Measurements from ENCODE around the gene LANCL1.
"Not testable (repeated sequence)": the region's sequence is repeated elsewhere in the genome, so short reads cannot be mapped to it uniquely, and the experiment has no call there.

The LANCL1 gene

DNA sequence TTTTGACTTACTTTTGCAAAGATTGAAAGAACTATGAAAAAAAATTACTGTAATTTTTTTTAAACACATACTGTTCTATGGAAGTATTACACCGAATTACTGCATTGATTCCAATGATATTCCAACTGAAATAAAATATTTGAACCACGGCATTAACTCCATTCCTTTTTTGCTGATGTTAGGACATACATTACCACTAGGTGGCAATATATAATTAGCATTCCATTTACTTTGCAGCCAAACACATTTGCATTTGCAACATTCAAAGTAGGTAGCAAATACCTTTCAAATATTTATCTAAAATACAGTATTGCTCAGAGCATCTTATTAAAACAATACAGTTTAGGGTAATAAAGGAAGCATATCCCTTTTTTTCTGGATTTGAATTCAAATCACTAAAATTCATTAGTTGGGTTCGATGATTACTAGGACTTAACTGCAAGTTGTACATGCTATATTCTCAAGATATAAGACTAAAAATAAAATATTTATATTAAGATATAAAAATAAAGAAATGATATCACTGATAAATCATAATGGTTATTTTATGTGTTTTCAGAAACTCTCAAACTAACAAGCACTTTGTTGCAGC, 31.3 kb downstream of the LANCL1 start:
- peaks cover 17% of the 10 kb centered on the region for H3K4me1 Mint-ChIP-seq (ENCODE audit: low read depth)
- H3K27me3 Mint-ChIP-seq (ENCODE audit: low read depth) = no peaks in the 10 kb centered on the region
- no peak overlapping the region for H3K27ac Mint-ChIP-seq
- peaks cover 46% of the 10 kb centered on the region for H3K36me3 Mint-ChIP-seq (ENCODE audit: low read depth)
- no peak overlapping the region for H3K4me3 Mint-ChIP-seq
- peaks cover 30% of the 10 kb centered on the region for H3K9me3 Mint-ChIP-seq
- DNase-seq (ENCODE audit: low spot score) = no peak

DNA sequence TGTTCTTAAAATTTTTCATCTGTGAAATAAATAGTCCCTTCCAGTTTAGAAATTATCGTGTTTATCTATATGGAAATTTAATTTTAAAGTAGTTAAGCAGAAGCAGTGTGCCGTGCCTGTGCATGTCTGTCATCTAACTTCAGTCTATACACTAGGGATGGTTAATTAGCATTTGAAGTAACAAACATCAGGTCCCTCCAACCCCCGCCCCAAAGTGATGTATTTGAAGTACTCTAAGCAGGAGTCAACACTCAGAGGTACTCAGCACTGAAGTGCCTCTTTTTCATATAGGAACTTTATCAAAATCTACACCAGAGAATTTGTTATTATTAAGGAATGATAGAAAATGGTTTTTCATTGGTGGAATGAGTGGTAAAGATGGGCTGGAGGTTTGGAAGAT, 33.0 kb downstream of the LANCL1 start:
- no peaks in the 10 kb centered on the region for H3K27me3 Mint-ChIP-seq (ENCODE audit: low read depth)
- peaks cover 38% of the 10 kb centered on the region for H3K36me3 Mint-ChIP-seq (ENCODE audit: low read depth)
- no peak overlapping the region for H3K4me3 Mint-ChIP-seq
- H3K27ac Mint-ChIP-seq = no peak overlapping the region
- H3K9me3 Mint-ChIP-seq = peaks cover 18% of the 10 kb centered on the region
- H3K4me1 Mint-ChIP-seq (ENCODE audit: low read depth) = peaks cover 17% of the 10 kb centered on the region
- no peak for DNase-seq (ENCODE audit: low spot score)

DNA sequence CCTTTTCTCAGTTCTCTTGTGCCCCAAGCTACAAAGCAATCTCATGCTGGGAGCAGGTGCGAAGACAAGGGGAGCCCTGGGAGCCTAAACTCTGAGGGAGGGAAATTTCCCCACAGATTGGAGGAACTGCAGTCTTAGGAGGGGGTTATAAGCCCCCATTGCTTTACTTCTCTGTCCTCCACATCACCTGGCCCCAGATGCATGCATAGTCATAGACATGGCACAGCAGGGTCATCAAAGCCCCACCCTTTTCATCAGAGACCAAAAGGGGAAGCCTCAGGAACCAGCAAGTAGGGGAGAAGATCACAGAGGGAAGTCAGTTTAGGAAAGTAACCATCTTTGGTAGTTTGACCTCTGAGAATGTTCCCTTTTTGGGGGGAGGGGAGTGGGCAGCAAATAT, 33.7 kb downstream of the LANCL1 start:
- Mint-ChIP-seq H3K27me3 (ENCODE audit: low read depth) (no peaks in the 10 kb centered on the region), H3K4me3 (no peak overlapping the region), H3K9me3 (peaks cover 12% of the 10 kb centered on the region), H3K36me3 (ENCODE audit: low read depth) (peaks cover 33% of the 10 kb centered on the region), H3K4me1 (ENCODE audit: low read depth) (peaks cover 17% of the 10 kb centered on the region), H3K27ac (no peak overlapping the region)
- no peak for DNase-seq (ENCODE audit: low spot score)

DNA sequence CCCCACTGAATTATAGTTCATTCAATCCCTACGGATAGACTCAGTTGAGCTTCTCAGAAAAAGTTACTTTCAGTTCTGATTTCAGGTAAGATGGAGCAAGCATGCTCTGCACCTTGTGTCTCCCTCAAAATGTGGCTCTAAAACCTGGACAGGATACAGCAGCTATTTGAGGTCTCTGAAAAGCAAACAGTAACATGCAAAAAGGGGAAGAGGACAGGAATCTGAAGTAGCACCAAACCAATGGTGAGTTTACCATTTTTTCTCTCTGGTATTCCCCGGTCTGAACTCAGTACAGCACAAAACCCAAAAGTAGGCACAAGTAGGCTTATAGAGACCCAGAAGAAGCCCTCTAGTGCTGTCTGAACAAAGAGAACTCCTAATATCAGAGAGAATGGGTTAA, 34.1 kb downstream of the LANCL1 start:
- no peak overlapping the region for H3K27ac Mint-ChIP-seq
- DNase-seq (ENCODE audit: low spot score) = no peak
- H3K4me3 Mint-ChIP-seq = no peak overlapping the region
- H3K4me1 Mint-ChIP-seq (ENCODE audit: low read depth) = peaks cover 17% of the 10 kb centered on the region
- H3K36me3 Mint-ChIP-seq (ENCODE audit: low read depth) = peaks cover 30% of the 10 kb centered on the region
- peaks cover 8% of the 10 kb centered on the region for H3K9me3 Mint-ChIP-seq
- H3K27me3 Mint-ChIP-seq (ENCODE audit: low read depth) = no peaks in the 10 kb centered on the region

DNA sequence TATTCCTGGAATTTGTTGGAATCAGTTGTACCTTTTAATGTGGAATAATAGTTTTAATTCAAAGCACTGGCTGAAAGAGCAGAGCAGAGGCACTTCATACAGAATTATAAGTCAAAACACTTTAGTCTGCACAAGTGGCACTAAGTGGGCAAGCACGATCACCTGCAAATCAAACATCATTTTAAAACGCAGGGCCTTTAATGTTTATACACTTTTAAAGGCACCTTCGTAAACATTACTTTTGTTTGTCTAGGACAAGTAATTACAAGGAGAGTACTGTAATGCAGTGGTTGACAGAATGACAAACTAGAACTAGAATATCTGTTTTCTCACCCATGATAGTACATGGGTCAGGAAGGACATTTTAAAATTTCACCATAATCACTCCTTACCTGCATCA, 36.4 kb downstream of the LANCL1 start:
- Mint-ChIP-seq H3K36me3 (ENCODE audit: low read depth) (peaks cover 27% of the 10 kb centered on the region), H3K4me3 (no peak overlapping the region), H3K9me3 (no peaks in the 10 kb centered on the region), H3K27ac (no peak overlapping the region), H3K27me3 (ENCODE audit: low read depth) (no peaks in the 10 kb centered on the region), H3K4me1 (ENCODE audit: low read depth) (peaks cover 17% of the 10 kb centered on the region)
- DNase-seq (ENCODE audit: low spot score) = no peak

DNA sequence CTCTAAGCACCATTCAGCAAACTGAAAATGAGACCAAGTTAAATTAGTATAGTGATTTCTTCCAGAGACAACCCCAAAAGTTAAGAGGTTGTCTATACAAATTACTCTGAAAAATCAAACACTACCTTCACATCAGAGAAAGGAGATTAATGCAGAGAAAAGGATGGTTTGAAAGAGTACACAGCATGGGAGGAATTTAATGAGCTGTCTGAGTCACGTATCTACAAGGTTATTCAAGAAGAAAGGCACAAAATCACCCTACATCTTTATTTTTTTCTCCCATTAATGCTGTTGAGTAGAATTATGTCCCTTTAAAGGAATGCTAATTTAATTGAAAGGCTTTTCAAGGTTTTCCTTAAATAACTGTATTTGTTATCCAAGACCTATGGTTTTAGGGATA, 41.1 kb downstream of the LANCL1 start:
- no peak overlapping the region for H3K4me3 Mint-ChIP-seq
- no peak overlapping the region for H3K27ac Mint-ChIP-seq
- no peak for DNase-seq (ENCODE audit: low spot score)
- H3K4me1 Mint-ChIP-seq (ENCODE audit: low read depth) = peaks cover 11% of the 10 kb centered on the region
- H3K27me3 Mint-ChIP-seq (ENCODE audit: low read depth) = no peaks in the 10 kb centered on the region
- H3K36me3 Mint-ChIP-seq (ENCODE audit: low read depth) = peaks cover 51% of the 10 kb centered on the region
- H3K9me3 Mint-ChIP-seq = no peaks in the 10 kb centered on the region

DNA sequence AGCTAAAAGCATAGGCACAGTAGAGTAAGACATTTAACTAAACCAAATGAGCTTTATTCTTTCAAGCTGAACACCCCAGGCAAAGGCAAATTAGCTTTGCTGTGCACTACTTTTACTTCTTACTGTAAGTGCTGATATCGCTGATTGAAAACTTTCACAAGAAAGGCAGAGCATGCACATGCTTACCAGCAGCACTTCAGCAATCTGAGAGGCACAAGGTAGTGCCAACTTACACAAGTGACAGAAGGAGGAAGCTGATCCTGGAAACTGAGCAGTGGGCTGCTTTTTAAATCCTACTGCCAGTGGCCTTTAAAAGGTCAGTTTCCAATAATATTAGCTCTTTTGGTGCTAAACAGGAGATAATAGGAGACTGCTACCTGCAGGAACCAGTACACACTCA, 43.9 kb downstream of the LANCL1 start:
- peaks cover 44% of the 10 kb centered on the region for H3K36me3 Mint-ChIP-seq (ENCODE audit: low read depth)
- no peaks in the 10 kb centered on the region for H3K27me3 Mint-ChIP-seq (ENCODE audit: low read depth)
- H3K4me1 Mint-ChIP-seq (ENCODE audit: low read depth) = peaks cover 11% of the 10 kb centered on the region
- no peak for DNase-seq (ENCODE audit: low spot score)
- H3K9me3 Mint-ChIP-seq = peaks cover 1% of the 10 kb centered on the region
- H3K4me3 Mint-ChIP-seq = no peak overlapping the region
- H3K27ac Mint-ChIP-seq = no peak overlapping the region

DNA sequence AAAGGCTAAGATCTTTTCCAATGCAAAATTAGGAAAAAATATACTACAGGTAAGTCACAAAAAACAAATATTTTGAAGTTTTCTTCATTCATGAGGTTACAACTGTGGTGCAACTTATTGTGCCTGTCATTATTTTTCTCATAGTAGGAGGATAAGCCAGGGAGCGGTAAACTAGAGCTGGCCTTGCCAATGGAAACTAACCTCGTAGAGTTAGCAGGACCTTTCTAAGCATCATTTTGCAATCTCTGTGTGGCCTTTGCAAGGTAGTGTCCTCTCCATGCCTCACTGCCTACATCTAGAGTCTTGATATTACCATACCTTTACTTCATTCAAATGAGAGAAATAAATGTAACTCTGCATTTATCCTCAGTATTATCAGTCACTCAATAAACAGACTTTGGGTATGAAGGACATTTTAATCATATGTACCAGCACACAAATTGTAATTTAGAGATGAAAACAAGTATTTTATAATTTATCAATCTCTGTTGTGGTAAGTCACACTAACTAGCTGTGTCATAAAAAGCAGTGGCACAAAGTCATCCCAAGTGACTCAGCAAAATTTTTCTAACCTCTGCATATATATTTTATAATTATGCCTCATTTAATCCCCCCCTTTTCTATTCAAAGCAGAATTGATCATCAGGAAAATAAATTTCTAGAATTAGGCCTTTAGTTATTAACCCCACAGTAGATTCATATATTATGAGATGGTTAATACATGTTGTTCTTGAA, 47.0 kb downstream of the LANCL1 start:
- DNase-seq (ENCODE audit: low spot score) = no peak
- Mint-ChIP-seq H3K9me3 (peaks cover 30% of the 10 kb centered on the region), H3K4me3 (no peak overlapping the region)

DNA sequence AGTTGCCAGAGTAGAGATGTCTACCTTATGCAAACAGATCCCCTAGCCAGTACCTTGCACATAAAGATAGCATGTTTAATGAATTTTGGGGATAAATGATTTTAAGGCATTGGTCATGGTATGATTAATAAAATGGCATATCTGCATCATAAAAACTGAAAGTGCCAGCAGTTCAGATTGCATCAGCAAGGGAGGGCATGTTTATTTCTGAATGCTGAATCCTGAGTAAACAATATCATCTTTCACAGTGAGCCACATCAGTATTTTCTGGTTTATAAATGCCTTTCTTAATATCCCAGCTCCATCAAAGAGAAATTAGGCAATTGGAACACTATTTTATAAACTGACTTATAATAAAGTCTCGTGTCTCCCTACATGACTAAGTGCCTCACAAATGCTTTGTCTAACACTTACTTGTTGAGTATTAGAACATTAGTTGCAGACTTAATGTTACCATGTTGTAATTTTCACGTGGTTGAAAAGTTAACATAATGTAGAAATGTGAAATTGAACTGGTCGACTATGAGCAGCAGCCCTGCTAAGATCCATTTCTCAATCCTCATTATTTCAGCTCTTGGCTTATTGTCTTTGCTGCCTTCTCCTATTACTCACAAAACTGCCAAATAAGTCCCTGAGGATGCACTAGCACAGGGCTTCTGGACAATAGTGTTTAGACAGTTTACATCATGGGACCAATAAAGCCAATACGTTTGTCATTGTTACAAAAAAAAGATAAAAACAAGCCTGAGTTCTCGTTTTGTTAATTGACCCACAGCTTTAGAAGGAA, 48.0 kb downstream of the LANCL1 start:
- Mint-ChIP-seq H3K27me3 (ENCODE audit: low read depth) (no peaks in the 10 kb centered on the region), H3K36me3 (ENCODE audit: low read depth) (peaks cover 35% of the 10 kb centered on the region), H3K4me1 (ENCODE audit: low read depth) (peaks cover 11% of the 10 kb centered on the region)

More for the DNA sequence above, 47.0 kb downstream of the LANCL1 start:
- H3K4me1 Mint-ChIP-seq (ENCODE audit: low read depth) = peaks cover 11% of the 10 kb centered on the region
- no peaks in the 10 kb centered on the region for H3K27me3 Mint-ChIP-seq (ENCODE audit: low read depth)
- no peak overlapping the region for H3K27ac Mint-ChIP-seq
- H3K36me3 Mint-ChIP-seq (ENCODE audit: low read depth) = peaks cover 43% of the 10 kb centered on the region

DNA sequence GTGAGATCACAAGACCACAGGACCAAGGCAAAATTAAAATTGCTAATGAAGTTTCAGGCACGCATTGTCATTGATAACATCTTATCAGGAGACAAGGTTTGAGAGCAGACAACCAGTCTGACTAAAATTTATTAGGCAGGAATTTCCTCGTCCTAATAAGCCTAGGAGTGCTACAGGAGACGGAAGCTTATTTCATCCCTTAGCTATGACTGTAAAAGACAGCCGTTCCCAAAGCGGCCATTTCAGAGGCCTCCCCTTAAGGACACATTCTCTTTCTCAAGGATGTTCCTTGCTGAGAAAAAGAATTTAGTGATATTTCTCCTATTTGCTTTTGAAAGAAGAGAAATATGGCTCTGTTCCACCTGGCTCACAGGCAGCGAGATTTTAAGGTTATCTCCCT, 49.2 kb downstream of the LANCL1 start:
- not testable (repeated sequence) for H3K27me3 Mint-ChIP-seq (ENCODE audit: low read depth); H3K27ac Mint-ChIP-seq; DNase-seq (ENCODE audit: low spot score); H3K4me3 Mint-ChIP-seq; H3K4me1 Mint-ChIP-seq (ENCODE audit: low read depth)
- Mint-ChIP-seq H3K36me3 (ENCODE audit: low read depth) (peaks cover 25% of the 10 kb centered on the region), H3K9me3 (peaks cover 36% of the 10 kb centered on the region)

More for the DNA sequence above, 48.0 kb downstream of the LANCL1 start:
- Mint-ChIP-seq H3K4me3 (no peak overlapping the region), H3K27ac (no peak overlapping the region), H3K9me3 (peaks cover 36% of the 10 kb centered on the region)
- no peak for DNase-seq (ENCODE audit: low spot score)

DNA sequence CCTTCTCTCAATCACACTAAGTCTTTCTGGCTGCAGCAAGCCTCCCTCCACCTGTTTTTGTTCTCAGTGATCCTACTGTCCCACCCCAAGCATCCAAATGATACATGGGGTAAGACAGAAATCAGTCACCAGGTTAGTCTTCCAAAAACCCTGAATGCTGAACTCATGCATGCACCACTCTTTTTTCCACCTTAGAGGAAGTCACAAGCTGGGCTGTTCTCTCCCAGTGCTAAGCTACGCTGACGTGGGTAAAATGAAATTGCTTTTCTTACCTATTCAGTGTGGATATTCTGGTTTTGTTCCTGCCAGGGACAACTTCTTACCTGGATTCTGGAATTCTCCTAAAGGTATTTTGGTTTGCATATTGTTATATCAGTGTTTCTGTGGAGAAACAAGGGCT, 54.2 kb downstream of the LANCL1 start:
- H3K4me3 Mint-ChIP-seq = no peak overlapping the region
- peaks cover 3% of the 10 kb centered on the region for H3K4me1 Mint-ChIP-seq (ENCODE audit: low read depth)
- H3K9me3 Mint-ChIP-seq = peaks cover 32% of the 10 kb centered on the region
- peaks cover 13% of the 10 kb centered on the region for H3K27me3 Mint-ChIP-seq (ENCODE audit: low read depth)
- peaks cover 7% of the 10 kb centered on the region for H3K36me3 Mint-ChIP-seq (ENCODE audit: low read depth)
- DNase-seq (ENCODE audit: low spot score) = no peak
- no peak overlapping the region for H3K27ac Mint-ChIP-seq

DNA sequence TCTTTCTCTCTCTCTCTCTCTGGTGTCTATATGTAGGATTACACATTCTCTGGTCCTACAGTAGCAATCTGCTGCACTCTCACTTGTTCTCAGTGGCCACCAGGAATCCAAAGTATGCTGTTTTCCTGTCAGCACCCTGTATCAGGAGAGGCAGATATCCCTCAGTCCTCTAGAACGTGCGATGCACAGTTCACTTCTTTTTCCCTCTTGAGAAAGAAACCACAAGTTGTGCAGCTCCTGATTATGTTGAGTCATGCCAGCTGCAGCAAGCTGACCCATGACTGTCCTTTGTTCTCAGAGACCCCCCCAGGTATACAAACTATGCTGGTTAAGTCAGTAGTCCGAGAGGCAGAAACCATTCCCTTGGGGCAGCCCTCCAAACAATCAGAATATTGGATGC, 54.6 kb downstream of the LANCL1 start:
- peaks cover 3% of the 10 kb centered on the region for H3K36me3 Mint-ChIP-seq (ENCODE audit: low read depth)
- no peak for DNase-seq (ENCODE audit: low spot score)
- H3K27me3 Mint-ChIP-seq (ENCODE audit: low read depth) = peaks cover 13% of the 10 kb centered on the region
- H3K9me3 Mint-ChIP-seq = peaks cover 27% of the 10 kb centered on the region
- H3K4me1 Mint-ChIP-seq (ENCODE audit: low read depth) = peaks cover 3% of the 10 kb centered on the region
- H3K27ac Mint-ChIP-seq = no peak overlapping the region
- no peak overlapping the region for H3K4me3 Mint-ChIP-seq

DNA sequence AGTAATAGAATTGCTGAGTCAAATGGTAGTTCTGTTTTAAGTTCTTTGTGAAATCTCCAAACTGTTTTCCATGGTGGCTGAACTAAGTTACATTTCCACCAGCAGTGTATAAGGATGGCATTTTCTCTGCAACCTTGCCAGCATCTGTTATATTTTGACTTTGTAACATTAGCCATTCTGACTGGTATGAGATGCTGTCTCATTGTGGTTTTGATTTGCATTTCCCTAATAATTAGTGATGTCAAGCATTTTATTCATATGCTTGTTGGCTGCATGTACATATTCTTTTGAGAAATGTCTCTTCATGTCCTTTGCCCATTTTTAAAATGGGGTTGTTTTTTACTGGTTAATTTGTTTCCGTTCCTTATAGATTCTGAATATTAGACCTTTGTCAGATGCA, 63.9 kb downstream of the LANCL1 start:
- no peaks in the 10 kb centered on the region for H3K9me3 Mint-ChIP-seq
- no peak overlapping the region for H3K4me3 Mint-ChIP-seq
- no peak for DNase-seq (ENCODE audit: low spot score)
- no peak overlapping the region for H3K27ac Mint-ChIP-seq
- no peaks in the 10 kb centered on the region for H3K36me3 Mint-ChIP-seq (ENCODE audit: low read depth)
- peaks cover 2% of the 10 kb centered on the region for H3K27me3 Mint-ChIP-seq (ENCODE audit: low read depth)
- no peaks in the 10 kb centered on the region for H3K4me1 Mint-ChIP-seq (ENCODE audit: low read depth)

DNA sequence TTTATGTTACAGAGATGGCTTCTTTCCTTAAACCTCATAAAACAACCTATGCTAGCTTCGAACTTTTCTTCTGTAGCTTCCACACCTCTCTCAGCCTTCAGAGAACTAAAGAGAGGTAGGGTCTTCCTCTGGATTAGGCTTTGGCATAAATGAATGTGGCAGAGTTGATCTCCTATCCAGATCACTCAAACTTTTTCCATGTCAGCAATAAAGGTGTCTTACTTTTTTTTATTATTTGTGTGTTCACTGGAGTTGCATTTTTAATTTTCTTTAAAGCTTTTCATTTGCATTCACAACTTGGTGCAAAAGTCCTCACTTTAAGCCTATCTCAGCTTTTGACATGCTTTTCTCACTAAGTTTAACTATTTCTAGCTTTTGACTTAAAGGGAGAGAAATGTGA, 66.0 kb downstream of the LANCL1 start:
- no peak overlapping the region for H3K27ac Mint-ChIP-seq
- H3K4me3 Mint-ChIP-seq = no peak overlapping the region
- H3K36me3 Mint-ChIP-seq (ENCODE audit: low read depth) = no peaks in the 10 kb centered on the region
- DNase-seq (ENCODE audit: low spot score) = no peak
- no peaks in the 10 kb centered on the region for H3K4me1 Mint-ChIP-seq (ENCODE audit: low read depth)
- no peaks in the 10 kb centered on the region for H3K9me3 Mint-ChIP-seq
- H3K27me3 Mint-ChIP-seq (ENCODE audit: low read depth) = no peaks in the 10 kb centered on the region

Measured in T-helper 2 cell treated with Interferon-gamma antibody and Interleukin-4, amounts not matched to agents 5 μg/mL and 100 μg/mL, for 36 hours (primary cell).